Right atrium auricular region (tissue), 2 donors: ENCODE results near the gene TMC6. TPM values are rescaled to one million over a fixed set of nuclear protein-coding genes. Genes with fewer than 3 reads are reported as not detected.
"Not testable (repeated sequence)": the region's sequence is repeated elsewhere in the genome, so short reads cannot be mapped to it uniquely, and the experiment has no call there.

Experiments
- DNase-seq: peaks from one replicate; pipeline ENCODE4 v3.0.0-alpha.2; 2019; ENCODE audit warnings: low spot score
- H3K27ac ChIP-seq, 2 donors: fragments of 200-600 bp; sonication (generic); 1 replicate in 1 of 2; 2 replicates in 1 of 2; pipeline ENCODE4 v1.5.1; 2016 to 2019
- H3K27me3 ChIP-seq, 2 donors: fragments of 200-600 bp; sonication (generic); one replicate each; pipeline versions ENCODE4 v1.5.1 to v1.6.0; 2017 to 2019
- H3K36me3 ChIP-seq: fragments of 200-600 bp; sonication (generic); one replicate; pipeline ENCODE4 v1.5.1; 2016
- H3K4me1 ChIP-seq, 2 donors: fragments of 200-600 bp; sonication (generic); one replicate each; pipeline versions ENCODE4 v1.5.1 to v1.6.0; 2017 to 2019
- H3K4me3 ChIP-seq, 2 donors: fragments of 200-600 bp; sonication (generic); 1 replicate in 1 of 2; 2 replicates in 1 of 2; pipeline ENCODE4 v1.5.1; 2017 to 2019; ENCODE audit warnings: mild to moderate bottlenecking in 1 of 2, moderate library complexity in 1 of 2
- H3K9me3 ChIP-seq, 2 donors: fragments of 200-600 bp; sonication (generic); one replicate each; pipeline ENCODE4 v1.5.1; 2019
- total RNA-seq, 2 donors: library from RNA; depleted of rRNA; stranded (reverse); fragments of >200 nt; gene quantifications; one replicate each; pipeline ENCODE4 v1.1.0, GENCODE V29; 2016
- TF ChIP-seq, protein P1 (sequence below), 2 donors: fragments of 200-600 bp; sonication (generic); IDR thresholded peaks; one replicate each; pipeline ENCODE4 v1.5.1; 2019; ENCODE audit warnings: antibody characterized with exemption in 2 of 2

The TMC6 gene
- total RNA-seq, 2 donors from 2014 or later: 7.5 to 41.3 TPM

DNA sequence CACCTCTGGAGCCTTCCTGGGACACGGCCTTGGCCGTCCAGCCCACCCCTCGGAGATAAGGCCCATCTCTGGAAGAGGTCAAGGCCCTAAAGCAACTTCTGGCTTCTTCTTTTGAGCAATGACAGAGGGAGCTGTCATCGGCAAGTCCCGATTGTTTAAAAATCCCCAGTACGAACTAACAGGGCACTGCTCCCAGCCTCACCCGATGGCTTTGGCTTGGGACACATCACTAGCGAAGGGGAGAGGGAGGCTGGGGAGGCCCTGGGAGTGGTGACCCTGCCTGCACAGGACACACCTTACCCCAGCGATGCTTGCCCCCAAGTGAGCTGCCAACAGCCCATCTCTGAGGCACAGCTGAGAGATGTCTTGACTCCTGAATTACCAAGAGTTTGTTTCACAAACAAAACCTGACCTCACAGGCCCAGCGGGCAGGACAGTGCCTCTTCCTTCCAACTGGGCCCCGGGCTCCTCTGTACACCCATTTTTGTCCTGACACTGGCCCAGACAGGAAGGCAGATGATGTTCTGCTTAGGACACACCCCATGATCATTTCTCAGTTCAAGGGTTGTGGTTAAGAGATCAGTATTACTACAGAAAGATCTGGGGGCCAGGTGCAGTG lies 44.7 kb upstream of the TMC6 start:
- no peak for DNase-seq
- TF ChIP-seq, protein P1, sequence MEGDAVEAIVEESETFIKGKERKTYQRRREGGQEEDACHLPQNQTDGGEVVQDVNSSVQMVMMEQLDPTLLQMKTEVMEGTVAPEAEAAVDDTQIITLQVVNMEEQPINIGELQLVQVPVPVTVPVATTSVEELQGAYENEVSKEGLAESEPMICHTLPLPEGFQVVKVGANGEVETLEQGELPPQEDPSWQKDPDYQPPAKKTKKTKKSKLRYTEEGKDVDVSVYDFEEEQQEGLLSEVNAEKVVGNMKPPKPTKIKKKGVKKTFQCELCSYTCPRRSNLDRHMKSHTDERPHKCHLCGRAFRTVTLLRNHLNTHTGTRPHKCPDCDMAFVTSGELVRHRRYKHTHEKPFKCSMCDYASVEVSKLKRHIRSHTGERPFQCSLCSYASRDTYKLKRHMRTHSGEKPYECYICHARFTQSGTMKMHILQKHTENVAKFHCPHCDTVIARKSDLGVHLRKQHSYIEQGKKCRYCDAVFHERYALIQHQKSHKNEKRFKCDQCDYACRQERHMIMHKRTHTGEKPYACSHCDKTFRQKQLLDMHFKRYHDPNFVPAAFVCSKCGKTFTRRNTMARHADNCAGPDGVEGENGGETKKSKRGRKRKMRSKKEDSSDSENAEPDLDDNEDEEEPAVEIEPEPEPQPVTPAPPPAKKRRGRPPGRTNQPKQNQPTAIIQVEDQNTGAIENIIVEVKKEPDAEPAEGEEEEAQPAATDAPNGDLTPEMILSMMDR (IDR thresholded peaks at IDR 0.05): no peak
- Histone ChIP-seq H3K27me3 (no peaks in the 10 kb centered on the region), H3K9me3 (no peaks in the 10 kb centered on the region), H3K4me1 (peaks cover 0 to 71% of the 10 kb centered on the region in 2 donors), H3K36me3 (peaks cover 3% of the 10 kb centered on the region), H3K27ac (peak overlapping the region; percentile 73 to 85), H3K4me3 (no peak overlapping the region)

DNA sequence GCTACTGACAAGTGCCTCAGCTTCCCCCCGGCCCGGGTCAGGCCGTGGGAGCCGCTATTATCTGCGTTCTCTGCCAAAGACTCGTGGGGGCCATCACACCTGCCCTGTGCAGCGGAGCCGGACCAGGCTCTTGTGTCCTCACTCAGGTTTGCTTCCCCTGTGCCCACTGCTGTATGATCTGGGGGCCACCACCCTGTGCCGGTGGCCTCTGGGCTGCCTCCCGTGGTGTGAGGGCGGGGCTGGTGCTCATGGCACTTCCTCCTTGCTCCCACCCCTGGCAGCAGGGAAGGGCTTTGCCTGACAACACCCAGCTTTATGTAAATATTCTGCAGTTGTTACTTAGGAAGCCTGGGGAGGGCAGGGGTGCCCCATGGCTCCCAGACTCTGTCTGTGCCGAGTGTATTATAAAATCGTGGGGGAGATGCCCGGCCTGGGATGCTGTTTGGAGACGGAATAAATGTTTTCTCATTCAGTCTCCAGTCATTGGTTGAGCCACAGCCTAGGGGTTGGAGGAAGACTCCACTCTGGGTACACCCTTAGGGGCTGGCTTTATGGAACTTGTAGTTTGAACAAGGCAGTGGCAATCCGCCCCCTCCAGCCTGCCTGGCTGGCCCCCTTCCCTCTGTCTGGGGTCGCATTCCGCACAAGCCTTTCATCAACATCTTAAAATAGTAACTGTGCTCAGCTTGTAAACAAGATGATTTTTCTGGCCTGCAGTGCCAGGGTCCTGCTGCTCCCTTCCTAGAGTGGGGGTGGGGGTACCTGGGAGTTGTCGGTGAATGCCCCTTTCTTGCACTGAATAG lies 43.9 kb upstream of the TMC6 start:
- Histone ChIP-seq H3K4me1 (peaks cover 0 to 75% of the 10 kb centered on the region in 2 donors), H3K9me3 (no peaks in the 10 kb centered on the region), H3K36me3 (peaks cover 3% of the 10 kb centered on the region), H3K27me3 (no peaks in the 10 kb centered on the region), H3K27ac (peak overlapping the region; percentile 73 to 85), H3K4me3 (no peak overlapping the region)
- DNase-seq: peak; percentile 68
- TF ChIP-seq, protein P1 (IDR thresholded peaks at IDR 0.05): no peak

DNA sequence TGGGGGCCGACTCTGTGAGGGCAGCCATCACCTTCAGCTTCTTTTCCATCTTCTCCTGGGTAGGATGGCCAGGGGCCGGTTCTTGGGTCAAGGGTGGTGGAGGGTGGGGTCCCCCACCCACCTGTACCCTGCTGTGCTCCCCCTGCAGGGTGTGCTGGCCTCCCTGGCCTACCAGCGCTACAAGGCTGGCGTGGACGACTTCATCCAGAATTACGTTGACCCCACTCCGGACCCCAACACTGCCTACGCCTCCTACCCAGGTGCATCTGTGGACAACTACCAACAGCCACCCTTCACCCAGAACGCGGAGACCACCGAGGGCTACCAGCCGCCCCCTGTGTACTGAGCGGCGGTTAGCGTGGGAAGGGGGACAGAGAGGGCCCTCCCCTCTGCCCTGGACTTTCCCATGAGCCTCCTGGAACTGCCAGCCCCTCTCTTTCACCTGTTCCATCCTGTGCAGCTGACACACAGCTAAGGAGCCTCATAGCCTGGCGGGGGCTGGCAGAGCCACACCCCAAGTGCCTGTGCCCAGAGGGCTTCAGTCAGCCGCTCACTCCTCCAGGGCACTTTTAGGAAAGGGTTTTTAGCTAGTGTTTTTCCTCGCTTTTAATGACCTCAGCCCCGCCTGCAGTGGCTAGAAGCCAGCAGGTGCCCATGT lies 43.2 kb upstream of the TMC6 start:
- DNase-seq, H3K36me3 ChIP-seq, H3K9me3 ChIP-seq, H3K4me3 ChIP-seq, H3K27me3 ChIP-seq: not testable (repeated sequence)
- Histone ChIP-seq H3K27ac (peak overlapping the region; percentile 73 to 85), H3K4me1 (peaks cover 0 to 74% of the 10 kb centered on the region in 2 donors)

DNA sequence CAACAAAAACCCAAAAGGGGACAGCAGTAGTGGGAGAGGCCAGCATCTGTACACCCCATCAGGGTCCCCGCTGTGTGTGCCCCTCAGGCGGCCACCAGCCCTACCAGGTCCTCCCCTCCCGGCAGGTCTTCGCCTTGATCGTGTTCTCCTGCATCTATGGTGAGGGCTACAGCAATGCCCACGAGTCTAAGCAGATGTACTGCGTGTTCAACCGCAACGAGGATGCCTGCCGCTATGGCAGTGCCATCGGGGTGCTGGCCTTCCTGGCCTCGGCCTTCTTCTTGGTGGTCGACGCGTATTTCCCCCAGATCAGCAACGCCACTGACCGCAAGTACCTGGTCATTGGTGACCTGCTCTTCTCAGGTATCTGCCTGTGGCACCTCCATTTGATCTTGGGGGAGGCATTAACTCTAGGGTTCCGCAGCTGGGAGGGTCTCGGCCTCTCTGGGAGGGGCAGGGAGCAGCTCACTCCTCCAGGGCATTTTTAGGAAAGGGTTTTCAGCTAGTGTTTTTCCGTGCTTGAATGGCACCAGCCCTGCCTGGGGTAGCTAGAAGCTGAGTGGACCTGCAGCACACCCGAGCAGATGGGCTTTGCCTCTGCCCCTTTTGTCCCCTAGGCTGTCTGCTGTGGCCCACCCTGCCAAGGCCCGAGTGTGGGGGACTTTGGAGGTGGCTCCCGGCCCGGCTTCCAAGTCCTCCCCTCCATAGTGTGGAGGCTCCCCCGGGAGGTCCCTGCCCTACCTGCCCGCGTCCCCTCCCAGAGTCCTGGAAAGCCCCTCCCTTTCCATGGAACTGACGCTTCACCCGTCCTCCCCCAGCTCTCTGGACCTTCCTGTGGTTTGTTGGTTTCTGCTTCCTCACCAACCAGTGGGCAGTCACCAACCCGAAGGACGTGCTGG lies 42.4 kb upstream of the TMC6 start:
- H3K27ac ChIP-seq: peak overlapping the region in 1 of 2 donors; percentile 85
- DNase-seq: no peak
- H3K27me3 ChIP-seq: no peaks in the 10 kb centered on the region
- peaks cover 3% of the 10 kb centered on the region for H3K36me3 ChIP-seq
- TF ChIP-seq, protein P1 (IDR thresholded peaks at IDR 0.05): no peak
- no peak overlapping the region for H3K4me3 ChIP-seq
- peaks cover 0 to 67% of the 10 kb centered on the region in 2 donors for H3K4me1 ChIP-seq
- H3K9me3 ChIP-seq: no peaks in the 10 kb centered on the region

DNA sequence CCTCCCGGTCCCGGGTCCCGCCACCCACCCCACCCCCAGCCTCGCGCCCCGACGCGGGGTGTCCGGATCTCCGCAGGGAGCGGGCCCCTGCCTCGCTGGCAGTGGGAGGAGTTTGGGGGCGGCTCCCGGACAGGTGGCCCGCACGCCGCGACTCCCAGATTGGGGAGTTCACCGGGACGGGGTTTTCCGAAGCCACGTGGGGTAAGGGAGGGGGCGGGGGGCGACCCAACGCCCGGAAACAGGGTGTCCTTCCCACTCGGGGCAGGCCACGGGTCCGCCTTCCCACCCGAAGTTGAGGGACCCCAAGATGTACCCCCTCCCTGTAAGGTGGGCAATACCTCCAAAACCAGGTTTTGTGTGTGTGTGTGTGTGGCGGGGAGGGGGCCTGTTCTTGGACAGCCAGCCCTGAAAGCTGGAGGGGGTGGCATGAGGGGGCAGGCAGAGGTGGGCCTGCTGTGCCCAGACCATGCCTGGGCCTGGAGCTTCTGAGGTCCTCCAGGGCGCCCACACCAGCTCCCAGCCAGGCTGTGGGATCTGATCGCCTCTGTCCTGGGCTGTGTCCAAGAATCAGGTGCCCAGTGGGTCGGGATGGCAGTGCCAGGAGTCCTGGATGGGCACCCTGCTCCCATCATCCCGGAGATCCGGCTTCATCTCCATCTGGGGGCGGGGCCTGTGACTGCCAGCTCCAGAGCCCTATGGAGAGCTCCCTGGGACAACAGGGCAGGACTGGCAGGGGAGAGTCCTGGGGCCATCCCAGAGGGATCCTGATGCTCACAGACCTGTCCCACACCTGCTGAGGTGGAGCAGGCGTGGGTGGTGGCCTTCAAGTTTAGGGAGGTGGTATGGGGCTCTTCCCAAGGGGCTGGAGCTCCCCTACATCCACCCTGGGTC lies 40.6 kb upstream of the TMC6 start:
- Histone ChIP-seq H3K36me3 (peaks cover 3% of the 10 kb centered on the region), H3K27ac (peak overlapping the region; percentile 79 to 83), H3K27me3 (no peaks in the 10 kb centered on the region), H3K9me3 (no peaks in the 10 kb centered on the region), H3K4me3 (peak overlapping the region; percentile 59 to 77), H3K4me1 (peaks cover 0 to 49% of the 10 kb centered on the region in 2 donors)
- no peak for DNase-seq
- TF ChIP-seq, protein P1 (IDR thresholded peaks at IDR 0.05): no peak
